Activated T-cell treated with anti-CD3 and anti-CD28 coated beads, Interleukin-2, amount 50 U/mL, for 4 hours (primary cell): Measurements from ENCODE around the gene NEK11. TPM values are rescaled to one million over a fixed set of nuclear protein-coding genes. Genes with fewer than 3 reads are reported as not detected.

Experiments used
- ATAC-seq, 2 donors: fragments of 200-7000 bp; cut with Tn5 transposase; one replicate each; pipeline ENCODE4 v1.10.0; 2021
- DNase-seq: peaks from one replicate; pipeline ENCODE4 v3.0.0-alpha.2; 2020
- H3K27me3 Mint-ChIP-seq: one replicate; pipeline ENCODE4 v1.8.0; 2021; ENCODE audit warnings: low read depth, mixed read lengths
- H3K36me3 Mint-ChIP-seq: one replicate; pipeline ENCODE4 v1.8.0; 2022; ENCODE audit warnings: mixed read lengths; ENCODE audit not compliant: insufficient read depth
- H3K4me1 Mint-ChIP-seq: one replicate; pipeline ENCODE4 v1.8.0; 2021; ENCODE audit warnings: low read depth, mixed read lengths
- H3K4me3 Mint-ChIP-seq: one replicate; pipeline ENCODE4 v1.8.0; 2021; ENCODE audit warnings: mild to moderate bottlenecking, moderate library complexity, mixed read lengths
- H3K9me3 Mint-ChIP-seq: one replicate; pipeline ENCODE4 v1.8.0; 2021; ENCODE audit warnings: mixed read lengths
- total RNA-seq, 3 donors: library from RNA; stranded (reverse); gene quantifications; one replicate each; pipeline ENCODE4 v1.2.1, GENCODE V29; 2021

NEK11 gene
- total RNA-seq, 3 donors from 2014 or later = 0.58 to 1.4 (median 1.2) TPM

DNA sequence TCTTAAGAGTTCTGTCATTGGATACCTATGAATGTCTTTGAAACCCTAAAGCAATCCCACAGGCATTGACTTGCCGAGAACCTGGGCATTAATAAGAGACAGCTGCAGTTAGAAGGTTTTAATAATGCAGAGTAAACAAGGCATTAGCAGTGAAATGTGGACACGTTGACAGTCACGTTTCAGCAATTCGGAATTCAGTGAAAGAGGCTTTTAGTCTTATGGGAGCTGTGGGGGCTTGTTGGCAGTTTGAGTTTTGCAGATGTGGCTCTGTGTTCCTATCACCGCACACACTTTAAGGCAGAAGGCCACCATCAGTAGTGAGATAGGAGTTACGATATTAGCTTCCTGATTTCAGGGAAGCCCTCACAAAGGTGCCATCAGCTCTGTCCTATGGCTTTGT, 209.7 kb downstream of the NEK11 start:
- H3K27me3 Mint-ChIP-seq = no peaks in the 10 kb centered on the region
- no peaks in the 10 kb centered on the region for H3K36me3 Mint-ChIP-seq
- no peaks in the 10 kb centered on the region for H3K4me1 Mint-ChIP-seq
- no peaks in the 10 kb centered on the region for H3K9me3 Mint-ChIP-seq
- no peak overlapping the region for H3K4me3 Mint-ChIP-seq
- ATAC-seq = no peak
- no peak for DNase-seq

DNA sequence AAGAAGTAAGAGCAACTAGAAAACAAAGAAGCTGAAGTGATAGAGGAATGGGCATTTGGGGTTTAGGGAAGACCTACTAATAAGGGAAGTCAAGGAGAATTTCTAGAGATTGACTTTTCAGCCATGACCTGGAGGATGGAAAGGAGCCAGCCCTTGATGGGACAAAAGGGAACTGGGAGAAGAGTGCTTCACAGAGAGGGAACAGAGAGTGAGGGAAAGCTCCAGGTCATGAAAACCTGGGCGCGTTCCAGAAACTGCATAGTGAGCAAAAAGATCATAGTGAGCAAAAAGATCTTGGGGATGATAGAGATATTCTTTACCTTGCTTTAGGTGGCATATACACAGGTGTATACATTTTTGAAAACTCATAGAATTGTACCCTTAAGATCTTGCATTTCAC, 211.8 kb downstream of the NEK11 start:
- ATAC-seq (no peak), DNase-seq (no peak)
- Mint-ChIP-seq H3K27me3 (no peaks in the 10 kb centered on the region), H3K9me3 (no peaks in the 10 kb centered on the region), H3K4me1 (no peaks in the 10 kb centered on the region), H3K36me3 (no peaks in the 10 kb centered on the region), H3K4me3 (no peak overlapping the region)

DNA sequence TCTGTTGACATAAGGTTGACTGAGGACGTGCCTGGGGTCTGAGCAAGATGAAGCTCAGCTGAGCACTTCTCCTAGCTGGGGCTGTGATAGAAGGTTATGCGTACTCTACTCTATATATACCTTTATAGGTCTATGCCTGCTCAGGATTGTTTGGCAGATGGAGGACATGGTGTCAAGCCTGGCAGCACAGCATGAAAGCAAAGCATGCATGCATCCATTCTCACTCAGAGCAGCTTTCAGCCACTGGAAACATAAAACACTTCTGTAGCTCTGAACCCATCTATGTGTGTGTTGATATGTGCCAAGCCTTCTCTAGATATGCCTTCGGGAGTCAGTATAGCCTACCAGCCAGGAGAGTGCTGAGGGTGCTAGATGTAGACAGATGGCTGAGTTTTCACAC, 212.6 kb downstream of the NEK11 start:
- Mint-ChIP-seq H3K27me3 (no peaks in the 10 kb centered on the region), H3K9me3 (no peaks in the 10 kb centered on the region), H3K36me3 (no peaks in the 10 kb centered on the region), H3K4me1 (no peaks in the 10 kb centered on the region), H3K4me3 (no peak overlapping the region)
- no peak for DNase-seq
- no peak for ATAC-seq

DNA sequence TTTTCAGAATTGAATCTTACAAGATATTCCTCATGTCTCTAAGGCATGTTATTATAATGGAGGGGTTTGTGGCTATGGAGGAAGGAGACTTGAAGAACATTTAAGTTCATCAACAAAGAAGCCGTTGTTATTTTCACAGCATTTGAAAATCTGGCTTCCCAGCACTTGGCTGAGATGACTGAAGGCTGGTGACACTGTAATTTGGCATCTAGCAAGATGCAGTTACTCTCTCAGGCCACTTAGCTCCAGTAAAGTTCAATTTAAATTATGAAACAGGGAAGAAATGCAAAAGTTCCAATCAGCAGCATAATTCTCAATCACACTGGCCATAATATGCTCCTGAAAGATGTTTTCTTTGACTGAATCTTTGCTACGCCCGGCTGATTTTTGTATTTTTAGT, 215.5 kb downstream of the NEK11 start:
- H3K4me3 Mint-ChIP-seq = no peak overlapping the region
- H3K36me3 Mint-ChIP-seq = peaks cover 4% of the 10 kb centered on the region
- H3K27me3 Mint-ChIP-seq = no peaks in the 10 kb centered on the region
- DNase-seq (no peak), ATAC-seq (no peak)
- H3K9me3 Mint-ChIP-seq = peaks cover 4% of the 10 kb centered on the region
- H3K4me1 Mint-ChIP-seq = no peaks in the 10 kb centered on the region

DNA sequence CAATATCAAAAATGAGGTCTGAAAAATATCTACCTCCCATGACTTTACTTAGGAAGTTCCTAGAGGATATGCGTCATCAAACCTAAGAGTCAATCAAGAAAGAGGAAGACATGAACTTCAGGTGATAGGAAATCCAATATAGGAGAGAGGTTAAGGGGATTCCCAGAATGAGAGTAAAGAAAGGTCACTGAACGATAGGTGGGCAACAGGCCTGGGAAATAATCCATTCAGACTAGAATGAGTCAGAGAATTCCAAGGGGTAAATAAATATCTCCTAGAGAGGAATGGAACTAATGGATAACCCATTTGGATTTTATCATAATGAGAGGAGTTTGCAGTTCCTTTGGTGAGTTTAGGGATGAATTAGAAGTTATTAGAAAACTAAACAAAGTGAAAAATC, 223.8 kb downstream of the NEK11 start:
- no peak overlapping the region for H3K4me3 Mint-ChIP-seq
- peaks cover 8% of the 10 kb centered on the region for H3K36me3 Mint-ChIP-seq
- no peaks in the 10 kb centered on the region for H3K4me1 Mint-ChIP-seq
- DNase-seq (no peak), ATAC-seq (no peak)
- peaks cover 20% of the 10 kb centered on the region for H3K9me3 Mint-ChIP-seq
- peaks cover 2% of the 10 kb centered on the region for H3K27me3 Mint-ChIP-seq

DNA sequence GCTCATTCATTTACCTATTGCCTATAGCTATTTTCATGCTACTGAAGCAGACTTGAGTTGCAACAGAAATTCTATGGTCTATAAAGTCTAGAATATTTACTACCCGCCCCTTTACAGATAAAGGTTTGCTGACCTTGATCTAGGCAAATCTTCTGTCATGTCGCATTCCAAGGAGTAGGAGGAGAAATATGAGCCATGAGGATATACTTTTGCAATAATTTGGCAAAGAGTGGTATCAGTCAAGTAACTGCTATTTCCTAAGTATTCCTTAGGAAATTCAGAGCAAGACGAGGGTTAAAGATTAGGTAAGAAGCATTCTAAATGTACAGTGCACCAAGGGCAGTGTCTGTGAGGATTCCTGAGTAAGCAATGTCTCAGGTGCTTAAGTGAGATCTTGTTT, 233.8 kb downstream of the NEK11 start:
- no peak for ATAC-seq
- Mint-ChIP-seq H3K4me1 (no peaks in the 10 kb centered on the region), H3K4me3 (no peak overlapping the region), H3K27me3 (no peaks in the 10 kb centered on the region), H3K9me3 (no peaks in the 10 kb centered on the region), H3K36me3 (no peaks in the 10 kb centered on the region)
- DNase-seq = no peak

DNA sequence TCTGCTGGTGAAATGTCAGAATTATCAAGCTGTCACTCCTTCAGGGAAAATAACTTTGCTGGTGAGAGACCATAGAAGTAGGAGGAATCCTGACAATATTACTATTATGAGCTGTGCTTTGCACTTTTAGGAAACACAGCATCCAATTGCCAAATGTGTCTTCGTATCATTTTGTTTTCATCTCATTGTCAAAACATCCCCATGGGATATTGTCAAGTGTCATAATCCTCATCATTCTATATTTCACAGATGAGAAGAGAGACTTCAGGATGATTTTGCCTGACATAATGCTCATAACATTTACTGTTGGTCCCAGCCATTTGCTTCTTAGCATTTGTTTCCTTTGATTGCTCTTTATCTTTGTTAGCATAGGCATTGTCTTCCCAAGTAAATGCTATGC, 234.4 kb downstream of the NEK11 start:
- DNase-seq (no peak), ATAC-seq (no peak)
- Mint-ChIP-seq H3K9me3 (peaks cover 3% of the 10 kb centered on the region), H3K4me1 (no peaks in the 10 kb centered on the region), H3K36me3 (no peaks in the 10 kb centered on the region), H3K27me3 (no peaks in the 10 kb centered on the region), H3K4me3 (no peak overlapping the region)

DNA sequence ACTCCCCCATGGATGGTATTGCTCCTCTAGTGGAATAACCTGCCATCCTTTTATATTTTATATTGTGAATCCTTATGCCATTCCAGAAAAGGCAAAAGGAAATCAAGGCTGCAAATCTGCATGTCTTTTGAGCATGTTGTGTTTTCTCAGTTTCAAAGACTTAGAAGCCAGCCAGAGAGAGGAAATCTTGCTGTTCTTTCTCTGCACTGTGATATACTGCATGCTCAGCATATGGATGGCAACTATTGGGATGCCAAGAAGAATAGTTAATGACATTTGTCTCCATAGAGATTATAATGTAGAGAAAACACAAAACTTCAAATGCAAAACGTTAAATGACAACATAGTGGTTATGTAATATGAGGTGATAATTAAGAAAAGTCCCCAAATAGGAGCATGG, 248.9 kb downstream of the NEK11 start:
- Mint-ChIP-seq H3K4me1 (no peaks in the 10 kb centered on the region), H3K4me3 (no peak overlapping the region), H3K9me3 (no peaks in the 10 kb centered on the region), H3K27me3 (no peaks in the 10 kb centered on the region), H3K36me3 (no peaks in the 10 kb centered on the region)
- ATAC-seq (no peak), DNase-seq (no peak)

DNA sequence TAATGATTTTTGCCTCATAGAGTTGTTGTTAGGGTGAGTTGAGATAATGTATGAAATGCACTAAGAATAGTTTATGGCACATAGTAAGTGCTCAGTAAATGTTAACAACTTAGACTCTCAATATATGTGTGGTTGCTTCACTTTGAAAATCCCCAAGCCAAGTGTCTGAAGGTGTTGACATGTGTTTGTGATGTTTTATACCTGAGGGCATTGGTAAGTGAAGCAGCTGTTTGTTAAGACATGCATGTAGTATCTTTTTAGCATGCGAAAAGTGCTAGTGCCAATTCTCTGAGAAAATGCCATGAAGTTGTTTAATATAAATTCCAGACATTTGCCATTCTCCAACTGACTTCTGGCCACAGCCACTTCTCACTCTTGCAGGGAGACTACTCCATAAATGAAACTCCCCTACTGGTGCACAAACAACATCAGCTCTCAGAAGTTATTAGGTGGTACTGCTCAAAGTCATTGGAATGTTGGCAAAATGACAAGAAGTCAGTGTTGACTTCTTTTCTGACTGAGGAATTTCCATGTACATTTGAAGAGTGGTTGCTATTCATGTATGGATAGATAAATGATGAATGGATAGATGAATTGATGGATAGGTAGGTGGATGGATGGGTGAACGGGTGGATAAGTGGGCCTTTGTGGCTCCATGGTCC, 251.3 kb downstream of the NEK11 start:
- Mint-ChIP-seq H3K4me1 (no peaks in the 10 kb centered on the region), H3K36me3 (no peaks in the 10 kb centered on the region), H3K27me3 (no peaks in the 10 kb centered on the region), H3K4me3 (no peak overlapping the region), H3K9me3 (no peaks in the 10 kb centered on the region)
- ATAC-seq = no peak
- DNase-seq = no peak

DNA sequence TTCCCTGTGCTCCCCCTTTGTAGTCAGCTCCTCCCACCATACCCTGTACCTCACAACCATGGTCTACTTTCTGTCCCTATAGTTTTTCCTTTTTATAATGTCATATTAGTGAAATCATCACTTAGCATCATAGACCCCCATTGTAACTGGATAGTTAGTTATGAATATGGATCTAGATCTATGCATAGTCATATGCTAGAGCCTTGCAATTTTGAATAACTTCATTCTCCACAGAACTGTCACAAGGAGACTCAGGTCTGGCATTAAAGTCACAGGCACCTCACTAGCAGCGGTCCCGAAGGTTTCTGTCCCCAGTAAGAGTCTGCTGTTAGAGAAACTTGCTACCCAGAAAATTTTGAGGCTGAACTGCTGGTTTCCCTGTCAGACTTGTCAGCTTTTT, 252.9 kb downstream of the NEK11 start:
- Mint-ChIP-seq H3K36me3 (no peaks in the 10 kb centered on the region), H3K4me1 (no peaks in the 10 kb centered on the region), H3K27me3 (no peaks in the 10 kb centered on the region), H3K9me3 (no peaks in the 10 kb centered on the region), H3K4me3 (no peak overlapping the region)
- ATAC-seq (no peak), DNase-seq (no peak)

DNA sequence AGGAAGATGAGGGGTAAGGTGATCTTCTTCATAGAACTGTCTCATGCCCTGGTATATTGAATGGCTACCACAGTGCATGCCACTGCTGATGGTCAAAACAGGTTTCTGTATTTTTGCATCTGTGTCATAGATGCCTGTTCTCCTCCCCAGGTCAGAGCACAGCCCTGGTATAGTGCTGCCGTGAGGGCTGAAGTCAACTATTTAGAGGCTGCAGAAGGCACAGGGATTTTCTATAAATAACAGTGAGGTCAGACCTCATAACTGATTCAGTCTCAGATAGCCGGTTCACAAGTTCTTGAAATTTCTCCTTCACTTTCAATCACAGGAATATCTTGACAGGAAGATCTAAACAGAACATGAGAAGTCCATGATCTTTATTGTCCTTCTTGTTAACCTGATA, 255.7 kb downstream of the NEK11 start:
- DNase-seq = no peak
- H3K4me3 Mint-ChIP-seq = no peak overlapping the region
- no peaks in the 10 kb centered on the region for H3K9me3 Mint-ChIP-seq
- H3K36me3 Mint-ChIP-seq = no peaks in the 10 kb centered on the region
- H3K27me3 Mint-ChIP-seq = no peaks in the 10 kb centered on the region
- no peaks in the 10 kb centered on the region for H3K4me1 Mint-ChIP-seq
- no peak for ATAC-seq

DNA sequence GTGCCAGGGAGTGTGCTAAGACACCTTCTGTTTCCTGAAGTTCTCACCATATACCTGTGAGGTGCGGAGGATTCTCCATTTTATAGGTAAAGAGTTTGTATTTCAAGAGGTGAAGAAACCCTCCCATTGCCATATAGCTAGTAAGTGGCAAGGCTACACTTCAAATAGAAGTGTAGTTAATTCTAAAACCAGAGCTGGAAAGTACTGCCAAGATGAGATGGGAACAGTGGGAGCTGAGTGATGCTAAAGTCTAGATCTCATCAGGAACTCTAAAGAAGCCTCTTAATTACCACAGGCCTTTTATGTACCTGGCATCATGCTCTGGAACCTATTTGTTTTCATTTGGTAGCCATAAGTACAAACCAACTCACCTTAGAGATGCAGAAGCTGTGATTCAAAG, 256.3 kb downstream of the NEK11 start:
- no peaks in the 10 kb centered on the region for H3K4me1 Mint-ChIP-seq
- no peaks in the 10 kb centered on the region for H3K36me3 Mint-ChIP-seq
- no peaks in the 10 kb centered on the region for H3K9me3 Mint-ChIP-seq
- no peak overlapping the region for H3K4me3 Mint-ChIP-seq
- ATAC-seq (no peak), DNase-seq (no peak)
- no peaks in the 10 kb centered on the region for H3K27me3 Mint-ChIP-seq

DNA sequence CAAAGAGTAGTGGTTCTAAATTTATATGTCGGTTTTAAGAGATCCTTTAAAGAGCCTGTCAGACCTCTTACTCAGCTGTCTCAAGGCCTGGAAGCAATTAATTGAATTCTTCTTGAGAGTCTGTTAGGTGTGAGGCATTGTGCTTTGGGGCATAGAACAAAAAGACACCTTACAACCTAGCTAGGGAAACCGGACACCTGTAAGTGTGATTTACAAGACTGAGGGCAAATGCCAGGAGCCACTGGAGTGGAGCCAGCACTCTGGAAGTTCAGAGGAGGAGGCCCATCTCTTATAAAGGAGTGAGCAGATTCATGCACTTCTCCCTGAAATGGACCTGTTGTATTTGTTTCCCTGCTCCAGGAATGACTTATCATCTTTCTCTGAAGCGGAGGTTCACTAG, 257.2 kb downstream of the NEK11 start:
- H3K4me1 Mint-ChIP-seq = no peaks in the 10 kb centered on the region
- ATAC-seq (no peak), DNase-seq (no peak)
- H3K9me3 Mint-ChIP-seq = no peaks in the 10 kb centered on the region
- no peaks in the 10 kb centered on the region for H3K27me3 Mint-ChIP-seq
- H3K4me3 Mint-ChIP-seq = no peak overlapping the region
- peaks cover 2% of the 10 kb centered on the region for H3K36me3 Mint-ChIP-seq

DNA sequence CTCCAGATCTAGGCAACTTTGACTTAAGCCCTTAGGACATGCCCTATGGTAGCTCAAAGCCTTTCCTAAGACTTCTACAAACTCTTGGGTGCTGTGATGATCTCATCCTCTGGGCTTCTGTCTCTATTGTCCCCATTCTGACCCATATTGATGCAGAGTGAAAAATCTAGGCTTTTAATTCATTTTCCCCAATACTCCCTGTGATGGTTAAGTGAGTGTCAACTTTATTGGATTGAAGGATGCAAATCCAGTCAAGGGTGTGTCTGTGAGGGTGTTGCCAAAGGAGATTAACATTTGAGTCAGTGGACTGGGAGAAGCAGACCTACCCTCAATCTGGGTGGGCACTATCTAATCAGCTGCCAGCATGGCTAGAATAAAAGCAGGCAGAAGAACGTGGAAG, 257.6 kb downstream of the NEK11 start:
- H3K9me3 Mint-ChIP-seq = no peaks in the 10 kb centered on the region
- no peak overlapping the region for H3K4me3 Mint-ChIP-seq
- ATAC-seq = no peak
- peaks cover 2% of the 10 kb centered on the region for H3K36me3 Mint-ChIP-seq
- no peak for DNase-seq
- H3K27me3 Mint-ChIP-seq = no peaks in the 10 kb centered on the region
- H3K4me1 Mint-ChIP-seq = no peaks in the 10 kb centered on the region

DNA sequence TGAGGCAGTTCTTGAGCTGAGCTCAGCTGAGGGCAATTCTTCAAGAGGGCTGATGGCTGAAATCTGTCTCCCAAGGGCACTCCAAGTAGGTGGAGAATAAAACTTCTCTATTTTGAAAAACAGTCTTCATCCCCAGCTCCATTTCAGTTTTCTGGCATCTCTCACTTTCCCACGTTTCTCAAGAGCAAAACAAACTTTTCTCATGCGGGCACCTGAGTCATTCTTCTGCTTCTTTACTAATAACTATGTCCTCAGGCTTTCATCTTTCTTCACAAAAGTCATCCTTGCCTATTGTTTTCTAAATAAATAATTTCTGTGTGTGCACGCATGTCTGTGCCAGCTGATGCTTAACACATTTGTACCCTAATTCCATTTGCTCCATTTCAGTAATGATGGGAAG, 258.8 kb downstream of the NEK11 start:
- Mint-ChIP-seq H3K27me3 (no peaks in the 10 kb centered on the region), H3K4me3 (no peak overlapping the region), H3K36me3 (peaks cover 2% of the 10 kb centered on the region), H3K9me3 (no peaks in the 10 kb centered on the region), H3K4me1 (no peaks in the 10 kb centered on the region)
- DNase-seq (no peak), ATAC-seq (no peak)

DNA sequence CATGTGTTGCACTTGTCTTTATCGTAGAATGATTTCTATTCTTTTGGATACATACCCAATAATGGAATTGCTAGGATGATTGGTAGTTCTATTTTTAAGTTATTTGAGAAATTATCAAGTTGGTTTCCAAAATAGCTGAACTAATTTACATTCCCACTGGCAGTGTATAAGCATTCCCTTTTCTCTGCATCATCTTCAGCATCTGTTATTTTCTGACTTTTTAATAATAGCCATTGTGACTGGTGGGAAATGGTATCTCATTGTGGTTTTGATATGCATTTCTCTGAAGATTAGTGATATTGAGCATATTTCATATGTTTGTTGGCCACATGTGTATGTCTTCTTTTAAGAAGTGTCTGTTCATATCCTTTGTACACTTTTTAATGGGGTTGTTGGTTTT, 273.2 kb downstream of the NEK11 start:
- no peak for ATAC-seq

More for the DNA sequence above, 273.2 kb downstream of the NEK11 start:
- H3K9me3 Mint-ChIP-seq = no peaks in the 10 kb centered on the region
- peaks cover 1% of the 10 kb centered on the region for H3K36me3 Mint-ChIP-seq
- no peaks in the 10 kb centered on the region for H3K4me1 Mint-ChIP-seq
- no peak for DNase-seq
- no peak overlapping the region for H3K4me3 Mint-ChIP-seq
- H3K27me3 Mint-ChIP-seq = peaks cover 3% of the 10 kb centered on the region
